Thyroid gland (tissue), 4 donors: ENCODE measurements around the gene FAM241B. TPM values are rescaled to one million over a fixed set of nuclear protein-coding genes. Genes with fewer than 3 reads are reported as not detected.

Experiments
- DNase-seq, 2 donors: peaks; one replicate each; pipeline ENCODE4 v3.0.0-alpha.2; 2019
- H3K27ac ChIP-seq, 3 donors: fragments of 200-600 bp; sonication (generic); 1 replicate in 2 of 3; 2 replicates in 1 of 3; pipeline ENCODE4 v1.5.1; 2016 to 2019; ENCODE audit warnings: mild to moderate bottlenecking in 1 of 3, moderate library complexity in 1 of 3
- H3K27me3 ChIP-seq: fragments of 200-600 bp; sonication (generic); one replicate; pipeline ENCODE4 v1.5.1; 2019
- H3K36me3 ChIP-seq, 2 donors: fragments of 200-600 bp; sonication (generic); one replicate each; pipeline ENCODE4 v1.5.1; 2016 to 2019
- H3K4me1 ChIP-seq, 2 donors: fragments of 200-600 bp; sonication (generic); one replicate each; pipeline ENCODE4 v1.5.1; 2017 to 2019
- H3K4me3 ChIP-seq, 3 donors: fragments of 200-600 bp; sonication (generic); replicated peaks in 1 of 3; 1 replicate in 2 of 3; 2 replicates in 1 of 3; pipeline ENCODE4 v1.5.1; 2016; ENCODE audit warnings: mild to moderate bottlenecking in 1 of 3
- H3K9me3 ChIP-seq: fragments of 200-600 bp; sonication (generic); one replicate; pipeline ENCODE4 v1.5.1; 2017
- CTCF ChIP-seq, 6 experiments: fragments of 200-600 bp in 3 of 6; fragments of 450-650 bp in 3 of 6; sonication (generic) in 3 of 6; IDR thresholded peaks; one replicate each; pipeline ENCODE4 v1.5.1; 2016 to 2019; ENCODE audit warnings: antibody characterized with exemption in 6 of 6, mild to moderate bottlenecking in 2 of 6, inconsistent platforms in 1 of 6, moderate library complexity in 1 of 6
- POLR2A ChIP-seq, 2 donors: fragments of 450-650 bp; IDR thresholded peaks; one replicate each; pipeline ENCODE4 v1.6.1; 2017; ENCODE audit warnings: antibody characterized with exemption in 2 of 2, mild to moderate bottlenecking in 2 of 2, moderate library complexity in 1 of 2
- WGBS, 2 donors: methylation state at CpG; one replicate each; pipeline ENCODE4 v1.1.5; 2017; 5-methylcytosine and 5-hydroxymethylcytosine counted together
- intact Hi-C: fragments of 100-400 bp; cut with DNase I; formaldehyde crosslinking; loops from one replicate; pipeline ENCODE4 v1.15.1; 2023
- total RNA-seq, 4 donors: library from RNA; depleted of rRNA; stranded (reverse); fragments of >200 nt; gene quantifications; one replicate each; pipeline ENCODE4 v1.2.3, GENCODE V29; 2016

The FAM241B gene
- total RNA-seq, 4 donors from 2014 or later = 2.1 to 7.2 (median 4.6) TPM

- intact Hi-C loops = no loop called here
- TF ChIP-seq CTCF (IDR thresholded peaks at IDR 0.05) (no peak), POLR2A (IDR thresholded peaks at IDR 0.05) (no peak)
- no peaks in the 10 kb centered on the region for H3K4me1 ChIP-seq
- no peaks in the 10 kb centered on the region for H3K9me3 ChIP-seq
- no peaks in the 10 kb centered on the region for H3K27me3 ChIP-seq
- no peak overlapping the region for H3K27ac ChIP-seq
- no peaks in the 10 kb centered on the region for H3K36me3 ChIP-seq
- 85 to 87% methylated on average over 17 of the region's 17 CpGs for WGBS, 2 donors
- H3K4me3 ChIP-seq = no peak overlapping the region
- DNase-seq = no peak
Observed at GRCh38 chr10:69665474-69666320, 35.6 kb downstream of the FAM241B start.

- 91 to 93% methylated on average over 4 of the region's 4 CpGs for WGBS, 2 donors
- no peaks in the 10 kb centered on the region for H3K9me3 ChIP-seq
- H3K4me1 ChIP-seq = no peaks in the 10 kb centered on the region
- no peaks in the 10 kb centered on the region for H3K27me3 ChIP-seq
- H3K27ac ChIP-seq = no peak overlapping the region
- no peak overlapping the region for H3K4me3 ChIP-seq
- no peak for DNase-seq
- intact Hi-C loops = no loop called here
- TF ChIP-seq POLR2A (IDR thresholded peaks at IDR 0.05) (no peak), CTCF (IDR thresholded peaks at IDR 0.05) (no peak)
- no peaks in the 10 kb centered on the region for H3K36me3 ChIP-seq
Observed at GRCh38 chr10:69666756-69667155, 36.7 kb downstream of the FAM241B start.

- 79 to 84% methylated on average over 5 of the region's 5 CpGs for WGBS, 2 donors
- Histone ChIP-seq H3K27me3 (no peaks in the 10 kb centered on the region), H3K4me1 (no peaks in the 10 kb centered on the region), H3K27ac (no peak overlapping the region), H3K9me3 (no peaks in the 10 kb centered on the region), H3K4me3 (no peak overlapping the region), H3K36me3 (no peaks in the 10 kb centered on the region)
- intact Hi-C loops = no loop called here
- DNase-seq = no peak
- TF ChIP-seq POLR2A (IDR thresholded peaks at IDR 0.05) (no peak), CTCF (IDR thresholded peaks at IDR 0.05) (no peak)
Observed at GRCh38 chr10:69668721-69669120, 38.7 kb downstream of the FAM241B start.

GRCh38 chr10:69669409-69669808 lies 39.4 kb downstream of the FAM241B start:
- Histone ChIP-seq H3K9me3 (no peaks in the 10 kb centered on the region), H3K4me1 (no peaks in the 10 kb centered on the region), H3K4me3 (no peak overlapping the region), H3K36me3 (no peaks in the 10 kb centered on the region), H3K27ac (no peak overlapping the region), H3K27me3 (no peaks in the 10 kb centered on the region)
- TF ChIP-seq POLR2A (IDR thresholded peaks at IDR 0.05) = no peak
- 82 to 93% methylated on average over 4 of the region's 4 CpGs for WGBS, 2 donors
- no peak for DNase-seq
- intact Hi-C loops = no loop called here

GRCh38 chr10:69673521-69673920 lies 43.5 kb downstream of the FAM241B start:
- Histone ChIP-seq H3K4me1 (no peaks in the 10 kb centered on the region), H3K27ac (no peak overlapping the region), H3K9me3 (no peaks in the 10 kb centered on the region), H3K36me3 (no peaks in the 10 kb centered on the region), H3K27me3 (no peaks in the 10 kb centered on the region), H3K4me3 (no peak overlapping the region)
- WGBS, 2 donors = 84 to 85% methylated on average over 3 of the region's 3 CpGs
- TF ChIP-seq CTCF (IDR thresholded peaks at IDR 0.05) (no peak), POLR2A (IDR thresholded peaks at IDR 0.05) (no peak)
- no peak for DNase-seq
- intact Hi-C loops = no loop called here
